ENCODE measurements around the gene ETS1.

ETS1 gene

DNA sequence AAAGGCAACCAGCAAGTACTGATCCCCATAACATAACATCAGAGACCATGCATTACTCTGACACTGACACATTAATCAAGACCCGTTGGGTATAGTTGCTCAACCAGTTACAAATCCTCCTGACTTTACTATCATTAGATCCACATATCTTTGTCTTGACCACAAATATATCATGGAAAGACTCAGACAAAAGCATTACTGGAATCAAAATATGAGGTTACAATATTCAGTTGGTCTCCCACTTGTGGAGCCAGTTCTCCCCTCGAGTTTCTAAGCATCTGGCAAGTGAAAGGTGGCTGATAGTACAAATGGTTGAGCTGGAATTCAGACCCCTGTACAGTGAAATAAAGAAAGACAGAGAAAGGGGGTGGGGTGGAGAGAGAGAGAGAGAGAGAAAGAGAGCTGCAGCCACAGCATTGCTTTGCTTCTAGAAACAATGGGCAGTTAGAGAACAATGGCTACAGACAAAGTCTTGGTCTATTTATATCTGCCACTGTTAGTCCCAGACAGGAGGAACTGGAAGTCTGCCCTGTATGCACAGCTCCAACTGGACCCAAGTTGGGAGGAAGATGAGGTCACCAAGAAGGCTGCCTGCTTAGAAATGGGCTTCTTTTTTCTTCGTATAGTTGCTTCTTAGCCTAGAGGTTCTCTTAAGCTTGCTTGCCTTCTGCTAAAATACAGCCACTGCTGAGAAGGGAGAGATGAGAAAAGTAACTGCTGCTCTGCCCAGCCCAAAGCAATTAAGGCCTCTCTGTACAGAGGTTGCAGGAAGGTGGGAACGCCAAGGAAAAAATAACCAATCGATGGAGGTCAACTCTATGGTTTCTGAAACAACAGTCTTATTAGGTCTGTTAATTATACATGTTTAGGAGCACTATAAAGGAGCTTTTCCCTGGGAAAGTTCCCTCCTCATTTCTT, 85.5 kb downstream of the ETS1 start:
- no peak for DNase-seq (ENCODE audit: low read depth in 2 of 2)

GRCh38 chr11:128501008-128501407, 86.3 kb downstream of the ETS1 start:
- DNase-seq (ENCODE audit: low read depth in 2 of 2): no peak

- DNase-seq (ENCODE audit: low read depth in 2 of 2): no peak
Measured at GRCh38 chr11:128500493-128500892, 86.9 kb downstream of the ETS1 start.

- no peak for DNase-seq (ENCODE audit: low read depth in 2 of 2)
Measured at GRCh38 chr11:128499613-128500253, 87.6 kb downstream of the ETS1 start.

- no peak for DNase-seq (ENCODE audit: low read depth in 2 of 2)
Measured at GRCh38 chr11:128498721-128499245, 88.6 kb downstream of the ETS1 start.

- no peak for DNase-seq (ENCODE audit: low read depth in 2 of 2)
Measured at GRCh38 chr11:128497776-128498095, 89.6 kb downstream of the ETS1 start.

GRCh38 chr11:128497061-128497775, 90.1 kb downstream of the ETS1 start:
- DNase-seq (ENCODE audit: low read depth in 2 of 2): no peak

DNA sequence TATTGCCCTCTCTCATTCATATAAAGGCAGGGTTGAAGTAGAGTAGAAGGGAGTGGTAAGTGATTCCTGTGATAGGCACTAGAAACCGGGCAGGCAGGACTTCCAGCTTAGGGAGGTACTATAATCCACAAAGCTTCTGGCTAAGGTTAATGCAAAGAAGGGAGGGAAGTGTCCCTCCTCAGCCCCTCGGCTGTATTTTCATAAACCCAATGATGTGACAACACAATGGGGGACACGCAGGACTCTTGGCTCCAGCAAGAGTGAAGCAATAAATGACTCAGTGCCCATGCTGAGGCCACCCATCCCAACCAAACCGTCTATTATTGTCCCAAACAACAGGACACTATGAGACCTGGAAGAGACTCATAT, 90.7 kb downstream of the ETS1 start:
- no peak for DNase-seq (ENCODE audit: low read depth in 2 of 2)

- no peak for DNase-seq (ENCODE audit: low read depth in 2 of 2)
Measured at GRCh38 chr11:128496249-128496648, 91.1 kb downstream of the ETS1 start.

- no peak for DNase-seq (ENCODE audit: low read depth in 2 of 2)
Measured at GRCh38 chr11:128494418-128495332, 92.7 kb downstream of the ETS1 start.

DNA sequence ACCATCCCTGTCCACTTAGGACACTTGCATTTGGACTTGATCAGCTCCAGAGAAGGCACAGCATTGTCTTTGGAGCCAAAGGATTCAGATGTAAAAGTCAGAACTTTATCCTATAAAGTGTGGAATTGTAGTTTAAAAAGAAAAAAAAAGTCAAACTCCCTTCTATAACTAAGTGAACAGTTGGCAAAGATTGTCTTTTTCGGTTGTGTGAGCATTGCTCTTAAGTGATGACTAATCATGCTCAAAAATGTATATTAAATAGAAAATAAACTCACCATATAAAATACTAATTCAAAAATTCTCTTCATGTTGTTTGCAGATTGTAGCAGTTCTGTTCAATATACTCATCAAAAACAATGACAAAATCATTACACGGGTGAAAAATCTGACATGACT, 93.8 kb downstream of the ETS1 start:
- no peak for DNase-seq (ENCODE audit: low read depth in 2 of 2)

GRCh38 chr11:128492903-128493569, 94.3 kb downstream of the ETS1 start:
- no peak for DNase-seq (ENCODE audit: low read depth in 2 of 2)

- DNase-seq (ENCODE audit: low read depth in 2 of 2): no peak
Measured at GRCh38 chr11:128492461-128492860, 94.9 kb downstream of the ETS1 start.

DNA sequence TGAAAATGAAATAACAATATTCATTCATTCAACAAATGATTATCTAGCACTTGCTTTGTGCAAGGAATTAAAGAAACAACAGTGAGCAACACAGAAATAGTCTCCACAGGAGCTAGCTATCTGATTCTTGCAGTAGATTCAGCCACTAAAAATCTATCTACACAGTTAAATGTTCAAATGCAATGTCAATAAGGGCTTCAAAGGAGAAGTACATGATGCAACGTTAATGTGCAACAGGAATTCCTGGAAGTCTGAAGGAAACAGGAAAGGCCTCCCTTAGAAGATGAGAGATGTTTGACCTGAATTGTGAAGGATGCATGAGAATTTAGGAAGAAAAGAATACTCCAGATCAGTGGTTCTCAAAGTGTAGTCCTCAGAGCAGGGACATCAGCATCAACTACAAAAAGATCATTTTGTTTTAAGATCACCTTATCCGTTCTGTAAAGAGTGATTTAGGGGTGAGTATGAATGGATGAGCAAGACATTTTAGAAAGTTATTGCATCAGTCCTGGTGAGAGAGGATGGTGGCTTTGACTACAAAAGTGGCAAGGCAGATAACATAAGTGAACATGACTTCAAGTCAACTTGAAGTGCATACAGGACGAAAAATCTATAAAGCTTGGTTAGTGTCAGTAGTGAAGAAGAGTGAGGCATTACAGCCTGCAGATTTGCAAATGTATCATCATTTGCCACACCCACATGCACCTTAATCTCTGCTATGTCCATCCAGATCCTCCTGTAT, 96.0 kb downstream of the ETS1 start:
- DNase-seq (ENCODE audit: low read depth in 2 of 2): no peak

- DNase-seq (ENCODE audit: low read depth in 2 of 2): no peak
Measured at GRCh38 chr11:128490092-128490491, 97.3 kb downstream of the ETS1 start.

DNA sequence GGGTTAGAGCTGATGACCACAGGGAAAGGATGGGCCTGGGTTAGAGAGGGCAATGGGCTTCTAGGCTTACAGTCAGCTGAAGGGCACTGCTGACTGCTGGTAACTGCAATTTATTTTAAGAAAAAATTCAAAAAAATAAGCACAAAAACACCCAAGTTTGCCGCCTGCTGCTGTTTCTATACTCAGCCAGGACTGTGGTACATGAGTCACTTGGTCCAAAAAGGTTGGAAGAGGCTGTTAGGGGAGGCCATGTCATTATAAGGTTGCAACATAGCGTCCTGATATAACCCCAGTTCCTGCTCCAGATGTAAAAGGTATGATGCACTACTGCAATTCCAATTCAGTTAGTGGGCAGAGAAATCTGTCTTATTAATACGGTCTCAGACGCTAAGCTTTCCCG, 98.9 kb downstream of the ETS1 start:
- no peak for DNase-seq (ENCODE audit: low read depth in 2 of 2)

- no peak for DNase-seq (ENCODE audit: low read depth in 2 of 2)
Measured at GRCh38 chr11:128487978-128488377, 99.4 kb downstream of the ETS1 start.

DNA sequence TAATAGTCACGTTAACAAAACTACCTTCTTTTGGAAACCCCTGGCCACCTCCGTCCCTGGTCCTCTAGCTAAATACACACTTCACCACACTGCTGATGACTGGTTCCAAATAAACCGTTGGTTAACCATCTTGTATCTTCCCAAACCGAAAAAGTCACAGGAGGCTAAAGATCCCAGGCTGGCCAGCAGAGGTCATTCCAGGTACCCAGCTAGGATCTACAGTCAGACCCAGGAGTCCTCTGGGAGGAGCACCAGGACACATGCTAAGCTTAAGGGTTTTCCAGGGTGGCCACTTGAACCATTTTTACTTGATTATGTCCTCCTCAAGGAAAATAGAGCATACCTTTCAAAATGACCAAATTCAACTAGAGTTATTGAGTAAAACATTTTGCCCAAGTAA, 103.2 kb downstream of the ETS1 start:
- no peak for DNase-seq (ENCODE audit: low read depth in 2 of 2)

GRCh38 chr11:128483211-128483788, 104.1 kb downstream of the ETS1 start:
- DNase-seq (ENCODE audit: low read depth in 2 of 2): no peak
